Mucosa of rectum (tissue), 2 donors: ENCODE measurements around the gene ZNF439.
A peak's percentile ranks its signal among the peaks of the same experiment; 100 is the strongest.
"Not testable (repeated sequence)": the region's sequence is repeated elsewhere in the genome, so short reads cannot be mapped to it uniquely, and the experiment has no call there.

ENCODE experiments used
- H3K27ac ChIP-seq, 2 donors: one replicate each; pipeline ENCODE4 v1.7.0; 2013; ENCODE audit warnings: inconsistent platforms in 2 of 2, low read depth in 2 of 2, low read length in 2 of 2
- H3K27me3 ChIP-seq, 2 donors: one replicate each; pipeline ENCODE4 v1.7.0; 2013; ENCODE audit warnings: low read length in 2 of 2; ENCODE audit not compliant: control insufficient read depth in 2 of 2, insufficient read depth in 2 of 2
- H3K36me3 ChIP-seq, 2 donors: one replicate each; pipeline ENCODE4 v1.7.0; 2013; ENCODE audit warnings: low read length in 2 of 2; ENCODE audit not compliant: control insufficient read depth in 2 of 2, insufficient read depth in 2 of 2
- H3K4me1 ChIP-seq, 2 donors: one replicate each; pipeline ENCODE4 v1.7.0; 2013; ENCODE audit warnings: low read length in 2 of 2, mild to moderate bottlenecking in 1 of 2; ENCODE audit not compliant: control insufficient read depth in 2 of 2, insufficient read depth in 2 of 2
- H3K4me3 ChIP-seq, 2 donors: one replicate each; pipeline ENCODE4 v1.7.0; 2013; ENCODE audit warnings: low read length in 2 of 2
- H3K9ac ChIP-seq, 2 donors: one replicate each; pipeline ENCODE4 v1.7.0; 2013; ENCODE audit warnings: low read length in 2 of 2, low read depth in 1 of 2, mild to moderate bottlenecking in 1 of 2
- H3K9me3 ChIP-seq, 2 donors: one replicate each; pipeline ENCODE4 v1.7.0; 2013; ENCODE audit warnings: low read length in 2 of 2; ENCODE audit not compliant: control insufficient read depth in 2 of 2
- donor health status: healthy.
- donor health status: Normal muscosa, but diverticular disease.

The ZNF439 gene

DNA sequence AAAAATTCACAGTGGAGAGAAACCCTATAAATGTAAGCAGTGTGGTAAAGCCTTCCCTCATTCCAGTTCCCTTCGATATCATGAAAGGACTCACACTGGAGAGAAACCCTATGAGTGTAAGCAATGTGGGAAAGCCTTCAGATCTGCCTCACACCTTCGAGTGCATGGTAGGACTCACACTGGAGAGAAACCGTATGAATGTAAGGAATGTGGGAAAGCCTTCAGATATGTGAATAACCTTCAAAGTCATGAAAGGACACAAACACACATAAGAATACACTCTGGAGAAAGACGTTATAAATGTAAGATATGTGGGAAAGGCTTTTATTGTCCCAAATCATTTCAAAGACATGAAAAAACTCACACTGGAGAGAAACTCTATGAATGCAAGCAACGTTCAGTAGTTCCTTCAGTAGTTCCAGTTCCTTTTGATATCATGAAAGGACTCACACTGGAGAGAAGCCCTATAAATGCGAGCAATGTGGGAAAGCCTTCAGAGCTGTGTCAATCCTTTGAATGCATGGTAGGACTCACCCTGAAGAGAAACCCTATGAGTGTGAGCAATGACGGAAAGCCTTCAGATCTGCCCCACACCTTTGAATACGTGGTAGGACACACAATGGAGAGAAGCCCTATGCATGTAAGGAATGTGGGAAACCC lies 16.1 kb upstream of the ZNF439 start:
- no peaks in the 10 kb centered on the region for H3K27me3 ChIP-seq
- no peak overlapping the region for H3K27ac ChIP-seq
- H3K4me1 ChIP-seq: no peaks in the 10 kb centered on the region
- peaks cover 38% of the 10 kb centered on the region in 2 donors for H3K9me3 ChIP-seq
- no peak overlapping the region for H3K9ac ChIP-seq
- H3K36me3 ChIP-seq: peaks cover 46 to 51% of the 10 kb centered on the region in 2 donors
- H3K4me3 ChIP-seq: peak overlapping the region; percentile 39 to 53

DNA sequence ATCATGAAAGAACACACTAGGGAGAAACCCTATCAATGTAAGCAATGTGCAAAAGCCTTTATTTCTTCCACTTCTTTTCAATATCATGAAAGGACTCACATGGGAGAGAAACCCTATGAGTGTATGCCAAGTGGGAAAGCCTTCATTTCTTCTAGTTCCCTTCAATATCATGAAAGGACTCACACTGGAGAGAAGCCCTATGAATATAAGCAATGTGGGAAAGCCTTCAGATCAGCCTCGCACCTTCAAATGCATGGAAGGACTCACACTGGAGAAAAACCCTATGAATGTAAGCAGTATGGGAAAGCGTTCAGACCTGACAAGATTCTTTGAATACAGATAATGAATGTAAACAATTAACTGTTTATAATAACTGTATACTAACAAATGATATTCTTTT lies 15.0 kb upstream of the ZNF439 start:
- Histone ChIP-seq H3K4me1 (no peaks in the 10 kb centered on the region), H3K27ac (no peak overlapping the region), H3K36me3 (peaks cover 46 to 49% of the 10 kb centered on the region in 2 donors), H3K9ac (no peak overlapping the region), H3K4me3 (no peak overlapping the region), H3K27me3 (no peaks in the 10 kb centered on the region), H3K9me3 (peaks cover 30 to 41% of the 10 kb centered on the region in 2 donors)

DNA sequence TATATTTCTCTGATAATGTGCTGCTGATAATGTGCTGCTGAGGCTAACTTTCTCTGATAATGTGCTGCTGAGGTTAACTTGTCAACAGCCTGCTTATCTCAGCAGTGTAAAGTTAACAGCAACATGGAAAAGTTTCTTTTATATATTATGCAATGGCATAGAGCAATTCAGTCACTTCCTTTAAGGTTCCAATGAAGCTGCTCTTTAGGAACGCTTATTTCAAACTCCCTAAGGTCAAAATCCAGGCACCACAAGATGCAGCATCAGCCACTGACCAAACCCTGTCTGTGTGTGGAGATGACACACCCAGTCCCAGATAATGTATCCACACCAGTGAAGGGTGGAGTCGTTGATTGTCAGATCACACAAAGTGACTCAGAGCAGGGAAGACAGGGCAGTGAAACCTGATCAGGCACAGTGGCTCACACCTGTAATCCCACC lies 12.9 kb upstream of the ZNF439 start:
- Histone ChIP-seq H3K9me3 (peaks cover 25 to 33% of the 10 kb centered on the region in 2 donors), H3K36me3 (peaks cover 28 to 32% of the 10 kb centered on the region in 2 donors)
- H3K27ac ChIP-seq, H3K4me1 ChIP-seq, H3K9ac ChIP-seq, H3K27me3 ChIP-seq, H3K4me3 ChIP-seq: not testable (repeated sequence)

DNA sequence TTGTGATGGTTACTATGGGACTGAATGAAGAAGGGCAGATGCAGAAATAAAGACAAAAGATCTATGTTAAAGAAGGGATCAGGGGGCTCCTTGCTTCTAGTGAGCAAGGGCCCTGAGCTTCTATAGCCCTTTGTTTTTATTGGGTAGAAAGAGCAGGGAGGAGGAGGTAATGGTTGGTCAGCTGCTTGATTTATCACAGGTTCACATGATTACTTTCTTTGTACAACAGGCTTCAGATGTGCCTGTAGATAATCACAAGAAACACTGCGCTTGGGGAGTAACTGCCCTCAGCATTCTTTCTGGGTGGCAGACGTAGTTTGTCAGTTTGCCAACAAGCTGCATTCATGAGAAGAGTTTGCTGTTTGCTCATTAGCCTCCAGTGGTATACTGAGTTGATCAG lies 4.8 kb upstream of the ZNF439 start:
- Histone ChIP-seq H3K9me3 (no peaks in the 10 kb centered on the region), H3K4me3 (no peak overlapping the region), H3K9ac (no peak overlapping the region), H3K36me3 (no peaks in the 10 kb centered on the region), H3K27me3 (no peaks in the 10 kb centered on the region), H3K4me1 (peaks cover 2 to 4% of the 10 kb centered on the region in 2 donors), H3K27ac (no peak overlapping the region)

DNA sequence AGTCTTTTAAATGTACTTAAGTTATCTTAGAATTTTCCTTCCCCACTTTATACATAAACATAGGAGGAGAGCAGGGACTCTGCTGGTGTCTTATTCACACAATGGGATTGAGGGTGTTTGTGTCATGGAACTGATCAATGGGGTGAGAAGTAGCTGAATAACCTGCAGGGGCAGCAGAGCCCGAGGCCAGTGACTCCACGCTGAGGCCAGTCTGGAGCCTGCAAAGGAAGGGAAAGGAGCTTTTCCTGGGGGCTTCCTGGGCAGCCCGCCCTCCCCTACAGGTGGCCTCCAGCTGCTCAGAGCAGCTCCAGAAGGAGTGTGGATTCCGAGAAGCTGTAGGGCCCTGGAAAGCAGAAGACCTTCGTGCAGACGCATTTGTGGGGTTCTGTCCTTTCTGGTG lies 911 bp upstream of the ZNF439 start:
- not testable (repeated sequence) for H3K9me3 ChIP-seq, H3K9ac ChIP-seq, H3K36me3 ChIP-seq, H3K4me1 ChIP-seq, H3K27me3 ChIP-seq, H3K27ac ChIP-seq, H3K4me3 ChIP-seq

DNA sequence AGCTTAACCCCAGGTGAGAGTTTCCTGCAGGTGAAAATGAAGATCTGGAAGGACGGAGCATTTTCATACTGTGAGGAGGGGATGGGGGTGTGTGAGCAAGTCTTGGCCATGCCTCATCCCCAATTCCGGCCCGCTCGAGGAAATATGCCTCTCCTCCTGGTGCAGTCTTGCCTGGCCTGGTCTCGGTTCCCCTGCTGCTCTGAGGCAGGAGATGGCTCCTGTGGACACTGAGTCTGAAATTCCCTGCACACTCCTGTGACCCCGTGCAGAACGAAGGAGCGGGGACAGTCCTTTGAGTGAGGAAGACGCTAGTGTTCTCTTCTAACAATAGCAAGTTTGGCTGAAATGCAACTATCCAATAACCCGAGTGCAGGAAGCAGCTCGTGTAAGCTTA lies 329 bp upstream of the ZNF439 start:
- no peaks in the 10 kb centered on the region for H3K9me3 ChIP-seq
- H3K9ac ChIP-seq: no peak overlapping the region
- H3K27me3 ChIP-seq: no peaks in the 10 kb centered on the region
- H3K36me3 ChIP-seq: no peaks in the 10 kb centered on the region
- peak overlapping the region; percentile 4 to 87 for H3K4me3 ChIP-seq
- H3K4me1 ChIP-seq: peaks cover 6 to 8% of the 10 kb centered on the region in 2 donors
- H3K27ac ChIP-seq: peak overlapping the region in 1 of 2 donors; percentile 77

DNA sequence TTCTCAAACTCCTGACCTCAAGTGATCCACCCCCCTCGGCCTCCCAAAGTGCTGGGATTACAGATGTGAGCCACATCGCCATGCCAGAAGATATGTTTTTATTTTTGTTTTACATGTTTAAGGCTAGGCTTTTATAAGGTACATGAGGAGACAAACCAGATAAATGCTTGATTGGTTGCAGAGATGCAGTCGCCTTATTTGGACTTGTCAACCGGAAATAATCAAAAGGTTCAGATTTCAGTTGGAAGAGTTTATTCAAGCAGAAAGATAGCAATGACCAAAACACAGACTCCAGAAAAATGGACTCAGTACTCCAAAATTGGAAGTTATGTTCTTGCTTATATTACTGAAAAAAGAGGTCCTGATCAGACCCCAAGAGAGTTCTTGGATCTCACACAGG lies 1.8 kb downstream of the ZNF439 start:
- not testable (repeated sequence) for H3K9me3 ChIP-seq, H3K27me3 ChIP-seq, H3K4me3 ChIP-seq, H3K36me3 ChIP-seq, H3K4me1 ChIP-seq, H3K27ac ChIP-seq, H3K9ac ChIP-seq

DNA sequence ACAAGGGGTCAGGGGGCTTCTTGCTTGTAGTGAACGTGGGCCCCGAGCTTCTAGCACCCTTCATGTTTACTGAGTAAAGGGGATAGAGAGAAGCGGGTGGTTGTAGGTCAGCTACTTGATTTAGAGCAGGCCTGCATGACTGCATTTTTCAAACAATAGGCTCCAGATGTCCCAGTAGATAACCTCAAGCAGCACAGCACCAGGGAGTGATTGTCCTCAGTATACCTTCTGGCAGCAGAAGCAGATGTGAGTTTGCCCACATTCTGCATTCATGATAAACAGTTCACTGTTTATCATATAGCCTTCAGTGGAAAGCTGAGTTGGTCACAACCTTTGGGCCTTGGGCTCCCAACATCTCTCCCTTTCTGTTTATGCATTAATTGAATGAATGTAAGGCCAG lies 4.8 kb downstream of the ZNF439 start:
- Histone ChIP-seq H3K27me3 (no peaks in the 10 kb centered on the region), H3K9me3 (peaks cover 0 to 2% of the 10 kb centered on the region in 2 donors), H3K4me1 (peaks cover 11 to 13% of the 10 kb centered on the region in 2 donors), H3K9ac (no peak overlapping the region), H3K36me3 (peaks cover 0 to 4% of the 10 kb centered on the region in 2 donors), H3K27ac (no peak overlapping the region), H3K4me3 (no peak overlapping the region)

DNA sequence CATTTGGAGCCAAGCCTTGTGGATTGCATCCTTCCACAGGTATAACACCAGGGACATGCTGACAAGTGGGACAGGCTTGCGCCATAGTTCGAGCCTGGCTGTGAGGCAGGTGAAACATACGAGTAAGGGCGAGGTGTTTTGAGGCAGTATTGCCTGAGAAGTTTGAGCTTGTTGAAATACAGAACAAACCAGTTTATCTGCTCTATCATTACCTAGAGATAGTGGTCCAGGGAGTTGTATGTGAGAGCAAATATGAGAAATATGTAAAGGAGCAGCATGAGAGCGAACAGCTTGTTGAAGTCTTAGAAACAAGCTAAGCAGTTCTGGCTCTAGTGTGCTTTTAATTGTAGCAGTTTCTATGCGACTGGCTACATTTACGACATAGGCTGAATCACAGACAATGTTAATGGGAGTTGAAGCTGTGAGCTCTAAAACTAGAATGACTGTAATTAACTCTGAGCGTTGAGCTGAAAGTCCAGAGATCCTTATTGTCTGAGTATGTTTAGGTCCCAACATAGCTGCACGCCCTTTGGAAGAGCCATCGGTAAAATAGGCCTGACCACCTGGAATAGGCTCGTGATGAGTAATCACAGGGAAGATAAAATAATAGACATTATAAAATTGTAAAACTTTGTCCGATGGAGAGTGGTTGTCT lies 8.2 kb downstream of the ZNF439 start:
- H3K27me3 ChIP-seq: no peaks in the 10 kb centered on the region
- H3K27ac ChIP-seq: peak overlapping the region; percentile 70 to 78
- H3K9ac ChIP-seq: peak overlapping the region in 1 of 2 donors; percentile 24
- peak overlapping the region; percentile 3 to 41 for H3K4me3 ChIP-seq
- peaks cover 0 to 4% of the 10 kb centered on the region in 2 donors for H3K36me3 ChIP-seq
- peaks cover 2 to 4% of the 10 kb centered on the region in 2 donors for H3K9me3 ChIP-seq
- peaks cover 7 to 8% of the 10 kb centered on the region in 2 donors for H3K4me1 ChIP-seq

DNA sequence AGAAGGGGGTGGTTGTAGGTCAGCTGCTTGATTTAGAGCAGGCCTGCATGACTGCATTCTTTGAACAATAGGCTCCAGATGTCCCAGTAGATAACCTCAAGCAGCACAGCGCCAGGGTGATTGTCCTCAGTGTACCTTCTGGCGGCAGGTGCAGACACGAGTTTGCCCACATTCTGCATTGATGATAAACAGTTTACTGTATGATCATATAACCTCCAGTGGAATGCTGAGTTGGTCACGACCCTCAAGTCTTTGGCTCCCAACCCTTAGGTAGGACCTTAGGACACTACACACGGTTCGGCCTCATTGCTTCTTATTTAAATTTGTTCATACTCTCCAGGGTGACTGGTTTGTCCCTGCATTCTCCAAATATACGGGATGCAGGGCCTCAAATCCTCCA lies 12.2 kb downstream of the ZNF439 start:
- H3K4me3 ChIP-seq: no peak overlapping the region
- H3K4me1 ChIP-seq: peaks cover 5 to 6% of the 10 kb centered on the region in 2 donors
- no peak overlapping the region for H3K9ac ChIP-seq
- H3K9me3 ChIP-seq: peaks cover 8% of the 10 kb centered on the region in 2 donors
- no peak overlapping the region for H3K27ac ChIP-seq
- peaks cover 0 to under 1% of the 10 kb centered on the region in 2 donors for H3K36me3 ChIP-seq
- no peaks in the 10 kb centered on the region for H3K27me3 ChIP-seq
